RCC 7860 (cell line): ENCODE results near the gene SLC34A3.
A peak's percentile ranks its signal among the peaks of the same experiment; 100 is the strongest.

Source experiments
- DNase-seq: peaks from one replicate; pipeline ENCODE4 v3.0.0-alpha.2; 2015; ENCODE audit warnings: low spot score
- FAIRE-seq: peaks from 2 replicates; lab custom pipeline; 2012; peaks lifted over from hg19 to GRCh38; lab: Jason Lieb, UNC

The SLC34A3 gene

DNA sequence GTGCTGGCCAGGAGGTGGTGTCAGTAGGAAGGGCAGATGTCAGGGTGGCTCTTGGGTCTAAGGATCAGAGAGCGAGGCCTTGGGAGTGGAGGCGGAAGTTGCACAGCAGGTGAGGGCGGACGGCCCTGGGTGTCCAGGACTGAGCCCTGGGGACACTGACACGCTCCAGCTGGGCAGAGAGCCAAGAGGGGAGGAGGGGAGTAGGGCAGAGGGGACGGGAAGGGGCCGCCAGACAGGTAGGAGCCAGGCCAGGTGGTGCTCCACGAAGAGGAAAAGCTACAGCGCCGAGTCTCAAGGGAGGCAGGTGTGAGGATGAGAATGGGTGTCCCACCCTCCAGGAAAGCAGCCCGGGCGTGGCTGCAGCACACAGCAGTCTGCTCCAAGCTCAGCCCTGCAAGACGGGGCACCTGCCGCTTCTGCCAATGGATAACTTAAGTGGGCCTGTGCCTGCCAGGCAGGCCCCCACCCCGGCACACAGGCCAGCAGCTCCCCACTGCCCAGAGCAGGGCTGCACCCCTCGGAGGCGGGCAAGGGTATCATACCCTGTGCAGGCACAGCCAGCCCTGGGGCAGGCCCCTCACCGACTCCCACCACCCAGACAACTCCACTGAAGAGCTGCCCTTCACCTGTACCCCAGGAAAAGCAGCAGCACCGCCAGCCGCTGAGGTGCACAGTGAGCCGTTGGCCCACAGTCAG is 35.0 kb upstream of the SLC34A3 start:
- FAIRE-seq (no peak), DNase-seq (no peak)

DNA sequence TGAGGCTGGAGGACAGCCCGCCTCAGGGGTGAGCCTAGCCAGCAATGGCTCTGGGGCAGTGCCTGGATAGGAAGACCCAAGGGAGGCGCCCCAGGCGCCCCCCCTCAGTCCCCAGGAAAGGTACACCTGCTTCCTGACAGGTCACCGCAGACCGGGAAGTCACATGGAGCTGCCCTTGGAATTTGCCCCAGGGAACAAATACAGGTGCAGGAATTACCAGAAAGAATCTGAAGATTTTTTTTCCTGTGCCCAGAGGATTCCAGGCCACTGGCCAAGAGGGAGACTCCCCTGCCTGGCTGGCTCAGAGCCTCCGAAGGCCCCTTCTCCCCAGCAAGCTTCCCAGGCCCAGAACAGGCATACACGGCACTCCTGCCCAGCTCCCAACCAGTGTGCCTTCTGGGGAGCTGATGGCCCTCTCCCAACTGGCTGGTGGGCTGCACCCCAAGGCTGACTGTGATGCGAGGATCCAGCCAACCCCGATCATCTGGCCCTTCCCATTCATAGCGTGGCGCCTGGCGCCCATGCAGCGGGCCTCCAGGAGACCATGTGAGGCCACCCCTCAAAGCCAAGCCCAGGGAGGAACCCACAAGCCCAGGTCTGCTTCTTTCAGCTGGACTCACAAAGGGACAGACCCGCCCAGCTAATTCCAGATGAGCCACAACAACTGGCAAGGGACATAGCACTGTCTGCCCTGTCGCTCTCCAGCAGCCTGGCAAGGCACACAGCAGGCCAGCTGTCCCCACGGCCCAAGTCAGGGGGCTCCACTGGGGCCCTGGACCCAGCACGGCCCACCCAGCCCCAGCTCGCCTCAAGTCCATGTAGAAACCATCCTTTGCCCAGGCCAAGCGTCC is 32.4 kb upstream of the SLC34A3 start:
- no peak for DNase-seq
- no peak for FAIRE-seq

DNA sequence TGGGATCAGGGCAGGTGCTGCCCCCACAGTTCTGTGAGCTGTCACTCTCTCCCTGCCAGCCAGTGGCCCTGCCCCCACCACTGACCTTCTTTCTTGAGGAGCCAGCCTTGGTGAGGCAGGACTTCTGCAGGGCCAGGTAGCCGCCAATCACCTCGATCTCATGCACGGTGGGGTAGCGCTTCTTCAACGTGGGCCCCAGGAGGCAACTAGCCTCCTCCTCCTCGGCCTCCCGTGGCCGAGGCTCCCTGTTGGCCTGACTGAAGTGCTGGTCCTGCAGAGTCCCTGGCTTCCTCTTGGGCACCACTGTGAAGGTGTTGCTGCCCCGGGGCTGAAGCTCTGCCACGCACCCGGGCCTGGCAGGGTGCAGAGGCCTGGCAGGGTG is 31.8 kb upstream of the SLC34A3 start:
- no peak for DNase-seq
- no peak for FAIRE-seq

DNA sequence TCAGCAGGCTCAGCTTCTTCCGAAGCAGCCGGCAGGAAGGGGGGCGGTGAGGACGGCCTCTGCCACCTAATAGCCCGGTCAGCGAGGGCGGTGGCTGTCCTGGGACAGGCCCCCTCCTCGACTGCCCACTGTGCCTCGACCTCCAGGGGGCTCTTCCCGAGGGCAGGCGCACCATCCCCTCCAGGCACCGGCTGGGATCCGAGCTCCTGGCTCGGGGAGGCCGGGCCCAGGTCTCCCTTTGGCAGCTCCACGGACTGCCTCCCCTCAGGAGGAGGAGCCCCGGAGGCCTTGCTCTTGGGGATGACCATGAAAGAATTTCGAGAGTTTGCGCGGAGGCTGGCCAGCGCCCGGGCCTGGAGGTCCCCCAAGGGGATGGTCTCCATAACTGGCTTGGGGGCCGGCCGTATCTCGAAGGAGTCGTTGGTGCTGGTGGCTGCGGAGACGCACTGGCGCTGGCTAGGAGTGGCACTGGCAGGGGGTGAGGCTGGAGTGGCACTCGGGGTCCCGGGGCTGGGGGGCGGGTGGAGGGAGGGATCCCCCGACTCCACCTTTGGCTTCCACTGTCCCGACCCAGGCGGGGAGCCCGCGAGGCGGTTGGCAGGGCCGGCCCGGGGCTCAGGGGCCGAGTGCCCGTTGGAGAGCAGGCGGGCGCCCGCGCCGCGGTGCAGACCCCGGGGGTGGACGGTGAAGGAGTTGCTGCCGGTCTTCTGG is 31.1 kb upstream of the SLC34A3 start:
- FAIRE-seq, result no peak
- no peak for DNase-seq

DNA sequence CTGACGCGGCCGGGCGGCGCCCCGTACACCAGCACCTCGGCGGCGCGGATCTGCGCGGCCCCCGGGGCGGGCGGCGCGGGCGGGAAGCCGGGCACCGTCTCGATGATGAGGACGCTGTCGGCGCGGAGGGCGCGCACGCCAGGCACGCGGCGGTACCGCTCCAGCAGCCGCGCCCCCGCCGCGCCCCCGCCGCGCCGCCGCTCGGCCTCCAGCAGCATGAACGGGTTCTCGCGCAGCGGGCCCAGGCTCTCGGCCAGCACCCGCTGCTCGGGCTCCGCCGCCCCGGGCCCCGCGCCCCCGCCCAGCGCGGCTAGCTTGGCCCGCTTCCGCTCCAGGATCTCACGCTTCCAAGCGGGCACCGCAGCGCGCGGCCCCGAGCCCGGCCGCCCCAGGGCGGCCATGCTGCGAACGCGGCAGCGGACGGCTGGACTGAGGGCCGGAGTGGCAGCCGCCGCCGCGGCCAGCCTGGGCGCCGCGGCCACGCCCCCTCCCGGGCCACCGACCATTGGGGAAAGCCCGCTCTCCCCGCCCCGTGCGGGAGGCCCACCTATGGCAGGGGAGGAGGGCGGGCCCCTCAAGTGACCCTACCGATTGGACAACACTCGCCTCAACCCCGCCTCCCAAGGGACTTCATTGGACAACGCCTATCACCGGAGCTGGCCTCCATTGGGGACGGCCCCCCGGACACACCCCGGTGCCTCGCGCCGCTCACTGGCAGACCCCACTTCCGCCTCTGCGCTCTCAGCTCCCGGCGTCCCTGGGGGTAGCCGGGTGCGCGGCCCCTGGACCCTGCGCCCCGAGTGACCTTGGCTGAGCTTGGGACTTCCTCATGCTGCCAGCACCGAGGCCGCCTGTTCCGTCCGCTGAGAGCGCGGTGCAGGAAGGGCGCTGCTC is 30.1 kb upstream of the SLC34A3 start, which contains the start of gene TPRN:
Gene TPRN (minus strand): TSS at position 431 of the 894 bp plus-strand sequence. CDS start 30 bp downstream, at position 401.
- peak; percentile 83 for FAIRE-seq
- DNase-seq, result peak; percentile 97

DNA sequence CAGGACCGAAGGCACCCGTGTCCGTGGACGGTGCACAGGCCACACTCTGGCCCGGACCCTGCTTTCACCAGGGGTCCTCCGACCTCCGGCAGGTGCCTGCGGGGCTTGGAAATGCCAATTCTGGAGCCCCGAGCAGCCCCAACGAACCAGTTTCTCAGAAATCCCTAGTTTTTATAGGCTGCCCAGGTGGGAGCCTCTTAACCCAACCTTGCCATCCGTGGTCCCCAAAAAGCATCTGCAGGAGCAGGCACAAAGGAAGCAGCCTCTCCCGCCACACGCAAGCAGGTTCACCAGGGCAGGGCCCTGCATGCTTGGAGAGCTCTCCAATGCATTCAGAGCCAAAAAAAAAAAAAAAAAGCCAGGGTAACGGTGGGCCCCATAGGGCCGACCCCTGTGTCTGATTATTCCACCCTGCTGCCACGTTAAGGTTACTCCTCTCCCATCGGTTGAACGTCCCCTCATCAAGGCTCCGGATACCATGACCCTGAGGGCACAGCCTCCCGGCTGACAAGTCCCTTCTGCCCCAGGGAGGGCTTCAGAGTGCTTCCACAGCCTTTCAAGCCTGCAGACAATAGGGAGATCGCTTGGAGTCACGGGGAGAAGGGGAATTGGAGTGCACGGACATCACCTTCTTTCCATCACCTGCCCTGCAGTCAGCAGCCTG is 29.4 kb upstream of the SLC34A3 start:
- DNase-seq (no peak), FAIRE-seq (no peak)

DNA sequence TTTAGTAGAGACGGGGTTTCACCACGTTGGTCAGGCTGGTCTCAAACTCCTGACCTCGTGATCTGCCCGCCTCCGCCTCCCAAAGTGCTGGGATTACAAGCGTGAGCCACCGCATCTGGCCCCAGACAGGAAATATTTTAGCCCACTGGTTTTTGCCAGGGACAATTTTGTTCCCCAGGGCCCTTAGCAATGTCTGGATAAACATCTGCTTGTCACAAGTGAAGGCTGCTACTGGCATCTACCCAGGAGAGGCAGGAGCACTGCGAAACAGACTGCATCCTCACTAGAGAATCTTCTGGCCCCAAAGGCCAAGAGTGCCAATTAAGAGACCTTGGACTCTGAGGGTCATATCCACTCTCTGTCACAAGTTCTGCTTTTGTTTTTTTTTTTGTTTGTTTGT is 27.7 kb upstream of the SLC34A3 start:
- DNase-seq (no peak), FAIRE-seq (no peak)

DNA sequence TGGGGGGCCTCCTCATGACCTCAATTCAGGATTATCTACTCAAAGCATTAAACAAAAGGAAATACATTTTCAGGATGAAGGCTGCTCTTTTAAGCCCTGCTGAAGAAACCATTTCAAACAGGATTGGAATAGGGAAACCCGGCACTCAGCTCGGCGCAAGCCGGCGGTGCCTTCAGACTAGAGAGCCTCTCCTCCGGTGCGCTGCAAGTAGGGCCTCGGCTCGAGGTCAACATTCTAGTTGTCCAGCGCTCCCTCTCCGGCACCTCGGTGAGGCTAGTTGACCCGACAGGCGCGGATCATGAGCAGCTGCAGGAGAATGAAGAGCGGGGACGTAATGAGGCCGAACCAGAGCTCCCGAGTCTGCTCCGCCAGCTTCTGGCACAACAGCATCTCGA is 26.0 kb upstream of the SLC34A3 start:
- FAIRE-seq, result no peak
- no peak for DNase-seq

DNA sequence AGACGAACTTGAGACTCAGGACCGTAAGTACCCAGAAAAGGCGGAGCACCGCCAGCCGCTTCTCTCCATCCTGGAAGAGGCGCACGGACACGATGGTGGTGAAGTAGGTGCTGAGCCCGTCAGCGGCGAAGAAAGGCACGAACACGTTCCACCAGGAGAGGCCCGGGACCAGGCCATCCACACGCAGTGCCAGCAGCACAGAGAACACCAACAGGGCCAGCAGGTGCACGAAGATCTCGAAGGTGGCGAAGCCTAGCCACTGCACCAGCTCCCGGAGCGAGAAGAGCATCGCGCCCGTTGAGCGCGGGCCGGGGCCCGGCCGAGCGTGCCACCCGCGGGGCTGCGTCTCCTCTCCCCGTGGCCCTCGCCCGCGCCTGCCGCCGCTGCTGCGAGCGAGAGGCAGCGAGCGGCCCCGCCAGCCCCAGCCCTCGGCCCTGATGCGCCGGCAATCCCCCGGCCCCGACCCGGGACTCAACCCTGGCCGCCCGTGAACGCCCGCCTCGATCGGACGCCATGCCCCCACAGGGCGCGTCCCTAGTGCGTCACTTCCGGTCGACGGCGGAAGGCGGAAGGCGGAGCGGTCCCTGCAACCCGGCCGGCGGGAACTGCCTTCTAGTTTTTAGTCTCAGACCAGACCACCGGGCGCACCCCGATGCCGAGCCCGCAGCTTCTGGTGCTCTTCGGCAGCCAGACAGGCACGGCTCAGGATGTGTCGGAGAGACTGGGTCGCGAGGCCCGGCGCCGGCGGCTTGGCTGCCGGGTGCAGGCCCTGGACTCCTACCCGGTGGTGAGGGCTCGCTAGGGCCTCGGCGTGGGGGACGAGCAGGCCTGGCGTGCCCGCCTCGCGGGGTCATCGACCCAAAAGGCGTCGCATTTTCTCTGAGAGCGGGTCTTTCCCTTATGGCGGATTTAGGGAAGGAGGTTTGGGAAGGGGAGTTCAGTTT is 25.3 kb upstream of the SLC34A3 start, which contains the start of the genes NDOR1 and TMEM203:
Gene NDOR1 (plus strand): TSS at position 575 of the 944 bp plus-strand sequence. CDS start 78 bp downstream, at position 653.
Gene TMEM203 (minus strand): TSS at position 523 of the 944 bp plus-strand sequence. CDS start 234 bp downstream, at position 289.
- FAIRE-seq (no peak), DNase-seq (peak; percentile 64)

DNA sequence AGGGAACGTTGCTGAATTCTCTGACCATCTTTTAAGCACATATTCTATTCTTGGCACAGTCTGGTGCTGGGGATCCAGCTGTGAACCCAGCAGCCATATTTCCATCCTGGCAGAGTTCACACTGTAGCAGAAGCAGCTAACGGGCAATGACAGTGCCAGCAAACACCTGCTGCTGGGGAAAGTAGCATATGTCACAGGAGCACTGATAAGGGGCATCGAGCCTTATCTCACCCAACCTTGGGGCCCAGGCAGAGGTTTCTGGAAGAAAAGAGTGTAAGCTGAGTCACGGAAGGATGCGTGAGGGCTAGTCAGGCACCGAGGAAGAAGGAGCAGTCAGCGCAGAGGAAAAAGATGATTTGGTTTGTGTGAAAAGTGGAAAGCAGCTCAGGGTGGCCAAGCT is 24.1 kb upstream of the SLC34A3 start:
- DNase-seq, result no peak
- no peak for FAIRE-seq

DNA sequence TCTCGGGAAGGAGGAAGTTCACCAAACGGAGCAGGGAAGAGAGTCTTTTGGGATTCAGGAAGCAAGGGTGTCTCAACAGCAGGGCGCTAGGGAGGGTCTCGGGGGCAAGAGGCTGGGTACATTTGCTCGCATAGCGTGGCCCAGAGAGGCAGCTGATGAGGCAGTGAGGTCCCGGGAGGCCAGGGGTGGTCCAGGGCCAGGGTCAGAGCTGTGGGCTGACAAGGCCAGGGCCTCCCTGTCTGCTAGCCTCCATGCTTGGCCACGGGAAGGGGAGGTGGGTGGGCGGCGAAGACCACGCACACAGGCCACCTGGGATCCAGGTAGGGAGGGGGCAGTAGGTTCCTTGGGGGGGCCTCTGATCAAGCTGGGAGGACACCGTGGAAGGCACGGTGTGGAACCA is 19.2 kb upstream of the SLC34A3 start:
- FAIRE-seq, result no peak
- DNase-seq, result no peak

DNA sequence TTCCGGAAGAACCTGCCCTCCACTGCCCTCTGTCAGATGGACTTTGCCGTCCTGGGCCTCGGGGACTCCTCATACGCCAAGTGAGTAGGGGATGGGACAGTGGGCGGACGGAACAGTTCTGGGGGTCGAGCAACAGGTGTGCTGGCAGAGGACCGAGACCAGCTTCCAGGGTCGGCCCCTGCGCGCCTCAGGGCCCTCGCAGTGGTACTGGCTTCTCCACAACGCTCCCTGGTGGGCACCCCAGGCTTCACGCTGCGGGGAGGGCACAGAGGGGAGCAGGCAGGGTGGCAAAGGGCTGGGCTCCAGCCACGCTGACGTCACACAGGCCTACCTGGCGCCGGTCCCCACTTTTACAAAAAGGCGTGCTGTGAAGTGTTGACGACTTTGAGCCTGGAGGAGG is 18.2 kb upstream of the SLC34A3 start:
- DNase-seq (no peak), FAIRE-seq (no peak)

DNA sequence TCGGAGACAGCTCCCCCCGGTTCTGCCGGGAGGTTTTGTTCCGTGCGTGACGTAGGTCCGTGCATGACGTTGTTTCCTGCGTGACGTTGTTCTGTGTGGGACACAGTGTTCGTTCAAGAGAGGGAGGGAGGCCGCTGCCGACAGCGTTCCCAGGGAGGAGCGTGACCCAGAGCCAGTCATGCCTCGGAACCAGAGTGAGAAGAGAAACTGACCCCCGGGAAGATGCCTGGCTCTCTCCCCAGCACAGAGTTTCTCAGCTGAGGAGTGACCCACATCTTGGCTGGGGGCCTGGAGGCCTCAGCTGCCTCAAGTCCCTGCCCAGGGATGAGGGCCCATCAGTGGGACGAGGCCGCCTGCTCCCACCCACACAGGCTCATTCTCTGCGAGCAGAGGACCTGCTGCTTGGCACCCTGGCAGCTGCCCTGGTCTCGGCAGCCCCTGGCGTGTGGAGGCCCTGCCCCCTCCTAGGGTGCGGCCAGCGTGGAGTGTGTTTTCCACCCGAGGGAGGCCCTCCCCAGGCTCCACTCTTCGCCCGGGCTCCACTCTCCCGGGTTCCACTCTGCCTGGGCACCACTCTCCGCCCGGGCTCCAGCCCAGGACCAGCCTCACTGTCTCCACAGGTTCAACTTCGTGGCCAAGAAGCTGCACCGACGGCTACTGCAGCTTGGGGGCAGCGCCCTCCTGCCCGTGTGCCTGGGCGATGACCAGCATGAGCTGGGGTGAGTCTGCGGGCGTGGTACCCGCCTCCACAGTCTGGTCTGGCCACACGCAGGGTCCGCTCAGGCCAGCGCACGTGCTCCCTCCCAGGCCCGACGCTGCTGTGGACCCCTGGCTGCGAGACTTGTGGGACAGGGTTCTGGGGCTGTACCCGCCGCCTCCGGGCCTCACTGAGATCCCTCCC is 17.3 kb upstream of the SLC34A3 start:
- no peak for FAIRE-seq
- no peak for DNase-seq

DNA sequence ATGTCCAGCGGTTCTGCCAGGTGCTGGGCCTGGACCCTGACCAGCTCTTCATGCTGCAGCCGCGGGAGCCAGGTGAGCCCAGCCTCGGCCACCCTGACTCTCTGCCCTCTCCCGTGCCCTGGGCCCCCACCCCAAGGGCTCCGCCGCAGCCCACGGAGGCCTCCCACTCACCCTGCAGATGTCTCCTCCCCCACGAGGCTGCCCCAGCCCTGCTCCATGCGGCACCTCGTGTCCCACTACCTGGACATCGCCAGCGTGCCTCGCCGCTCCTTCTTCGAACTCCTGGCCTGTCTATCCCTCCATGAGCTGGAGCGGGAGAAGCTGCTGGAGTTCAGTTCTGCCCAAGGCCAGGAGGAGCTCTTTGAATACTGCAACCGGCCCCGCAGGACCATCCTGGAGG is 16.1 kb upstream of the SLC34A3 start:
- FAIRE-seq, result no peak
- DNase-seq, result no peak

DNA sequence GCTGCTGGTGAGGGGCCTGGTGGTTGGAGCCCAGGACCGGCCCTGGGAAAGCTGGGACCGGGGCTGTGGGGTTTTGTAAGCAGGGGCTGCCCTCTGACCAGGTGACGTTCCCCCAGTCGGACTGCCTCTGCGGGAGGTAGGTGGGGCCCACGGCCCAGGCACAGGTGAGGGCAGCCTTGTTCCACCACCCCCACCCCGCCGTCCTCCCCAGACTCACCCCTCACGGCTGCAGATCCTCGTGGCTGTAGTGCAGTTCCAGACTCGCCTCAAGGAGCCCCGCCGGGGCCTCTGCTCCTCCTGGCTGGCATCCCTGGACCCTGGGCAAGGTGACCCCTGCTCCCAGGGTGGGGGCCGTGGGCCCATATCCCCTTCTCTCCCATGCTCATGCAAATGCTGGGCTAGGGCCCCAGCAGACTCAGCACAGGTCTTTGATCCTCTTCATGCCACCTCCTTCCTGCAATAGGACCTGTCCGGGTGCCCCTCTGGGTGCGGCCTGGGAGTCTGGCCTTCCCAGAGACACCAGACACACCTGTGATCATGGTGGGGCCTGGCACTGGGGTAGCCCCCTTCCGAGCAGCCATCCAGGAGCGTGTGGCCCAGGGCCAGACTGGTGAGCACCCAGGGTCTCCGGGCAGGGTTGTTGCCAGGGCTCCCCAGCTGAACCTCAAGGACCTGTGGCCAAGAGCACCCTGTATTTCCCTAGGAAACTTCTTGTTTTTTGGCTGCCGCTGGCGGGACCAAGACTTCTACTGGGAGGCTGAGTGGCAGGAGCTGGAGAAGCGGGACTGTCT is 15.3 kb upstream of the SLC34A3 start:
- no peak for DNase-seq
- no peak for FAIRE-seq

DNA sequence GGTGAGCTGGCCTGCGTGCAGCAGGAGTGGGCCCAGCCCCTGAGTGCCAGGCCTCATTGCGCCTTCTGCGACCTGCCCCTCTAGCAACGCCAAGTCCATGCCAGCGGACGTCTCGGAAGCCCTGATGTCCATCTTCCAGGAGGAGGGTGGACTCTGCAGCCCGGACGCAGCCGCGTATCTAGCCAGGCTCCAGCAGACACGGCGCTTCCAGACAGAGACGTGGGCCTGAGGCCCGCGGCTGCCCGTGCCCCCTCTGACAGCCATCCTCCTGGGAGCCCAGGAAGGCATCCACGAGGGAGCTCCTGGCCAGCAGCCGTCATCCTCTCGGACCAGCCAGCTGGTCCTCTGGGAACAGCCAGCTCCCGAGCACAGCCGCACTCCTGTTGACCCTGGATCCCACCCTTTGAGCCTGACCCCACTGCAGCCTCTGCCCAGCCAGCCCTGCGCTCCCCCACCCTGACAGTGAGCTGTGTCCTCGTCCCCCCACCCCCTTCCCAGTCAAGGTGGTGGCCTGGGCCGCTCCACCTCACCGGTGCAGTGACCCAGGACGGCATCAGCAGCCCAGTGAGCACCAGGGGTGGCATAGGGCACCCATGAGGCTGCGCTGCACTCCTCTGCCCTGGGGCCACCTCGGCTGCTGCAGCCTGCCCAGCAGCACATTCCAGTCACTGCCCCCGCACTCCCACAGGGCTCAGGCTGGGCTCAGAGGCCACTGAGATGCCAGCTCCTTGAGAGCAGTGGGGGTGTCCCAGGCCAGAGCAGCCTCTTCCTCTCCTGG is 14.3 kb upstream of the SLC34A3 start:
- no peak for FAIRE-seq

More for the DNA sequence above, 14.3 kb upstream of the SLC34A3 start:
- DNase-seq, result no peak
